Measurements from ENCODE around the gene NOXRED1.

Gene NOXRED1

DNA sequence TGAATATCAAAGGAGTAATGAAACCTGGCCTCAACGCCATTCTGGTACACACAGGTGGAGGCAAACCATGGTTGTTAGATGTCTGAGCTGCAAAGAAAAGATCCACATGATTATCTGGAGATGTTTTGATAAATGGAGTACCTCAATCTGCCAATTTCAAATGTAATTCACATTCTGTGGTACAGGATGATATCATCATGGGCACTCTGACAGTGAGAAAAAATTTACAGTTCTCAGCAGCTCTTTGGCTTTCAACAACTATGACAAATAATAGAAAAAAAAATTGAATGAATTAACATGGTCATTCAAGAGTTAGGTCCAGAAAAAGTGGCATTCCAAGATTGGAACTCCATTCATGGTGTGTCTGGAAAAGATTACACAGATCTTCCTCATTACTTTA is 63.7 kb downstream of the NOXRED1 start:
- TF ChIP-seq POLR2AphosphoS5 (IDR thresholded peaks at IDR 0.05; ENCODE audit: low read depth, low read length) (no peak), TAF1 (IDR thresholded peaks at IDR 0.05; ENCODE audit: borderline replicate concordance, insufficient read depth, low read length) (no peak), SIN3A (IDR thresholded peaks at IDR 0.05; ENCODE audit: borderline replicate concordance, insufficient read depth, low read length) (no peak), FOXP2 (optimal IDR thresholded peaks at IDR 0.05; ENCODE audit: borderline replicate concordance, extremely low read depth, extremely low read length, insufficient read depth) (no peak)
- TF ChIP-seq, protein P1, sequence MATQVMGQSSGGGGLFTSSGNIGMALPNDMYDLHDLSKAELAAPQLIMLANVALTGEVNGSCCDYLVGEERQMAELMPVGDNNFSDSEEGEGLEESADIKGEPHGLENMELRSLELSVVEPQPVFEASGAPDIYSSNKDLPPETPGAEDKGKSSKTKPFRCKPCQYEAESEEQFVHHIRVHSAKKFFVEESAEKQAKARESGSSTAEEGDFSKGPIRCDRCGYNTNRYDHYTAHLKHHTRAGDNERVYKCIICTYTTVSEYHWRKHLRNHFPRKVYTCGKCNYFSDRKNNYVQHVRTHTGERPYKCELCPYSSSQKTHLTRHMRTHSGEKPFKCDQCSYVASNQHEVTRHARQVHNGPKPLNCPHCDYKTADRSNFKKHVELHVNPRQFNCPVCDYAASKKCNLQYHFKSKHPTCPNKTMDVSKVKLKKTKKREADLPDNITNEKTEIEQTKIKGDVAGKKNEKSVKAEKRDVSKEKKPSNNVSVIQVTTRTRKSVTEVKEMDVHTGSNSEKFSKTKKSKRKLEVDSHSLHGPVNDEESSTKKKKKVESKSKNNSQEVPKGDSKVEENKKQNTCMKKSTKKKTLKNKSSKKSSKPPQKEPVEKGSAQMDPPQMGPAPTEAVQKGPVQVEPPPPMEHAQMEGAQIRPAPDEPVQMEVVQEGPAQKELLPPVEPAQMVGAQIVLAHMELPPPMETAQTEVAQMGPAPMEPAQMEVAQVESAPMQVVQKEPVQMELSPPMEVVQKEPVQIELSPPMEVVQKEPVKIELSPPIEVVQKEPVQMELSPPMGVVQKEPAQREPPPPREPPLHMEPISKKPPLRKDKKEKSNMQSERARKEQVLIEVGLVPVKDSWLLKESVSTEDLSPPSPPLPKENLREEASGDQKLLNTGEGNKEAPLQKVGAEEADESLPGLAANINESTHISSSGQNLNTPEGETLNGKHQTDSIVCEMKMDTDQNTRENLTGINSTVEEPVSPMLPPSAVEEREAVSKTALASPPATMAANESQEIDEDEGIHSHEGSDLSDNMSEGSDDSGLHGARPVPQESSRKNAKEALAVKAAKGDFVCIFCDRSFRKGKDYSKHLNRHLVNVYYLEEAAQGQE (IDR thresholded peaks at IDR 0.05; ENCODE audit: insufficient read depth in 1 of 2, low read depth in 2 of 2, low read length in 2 of 2), result no peak

DNA sequence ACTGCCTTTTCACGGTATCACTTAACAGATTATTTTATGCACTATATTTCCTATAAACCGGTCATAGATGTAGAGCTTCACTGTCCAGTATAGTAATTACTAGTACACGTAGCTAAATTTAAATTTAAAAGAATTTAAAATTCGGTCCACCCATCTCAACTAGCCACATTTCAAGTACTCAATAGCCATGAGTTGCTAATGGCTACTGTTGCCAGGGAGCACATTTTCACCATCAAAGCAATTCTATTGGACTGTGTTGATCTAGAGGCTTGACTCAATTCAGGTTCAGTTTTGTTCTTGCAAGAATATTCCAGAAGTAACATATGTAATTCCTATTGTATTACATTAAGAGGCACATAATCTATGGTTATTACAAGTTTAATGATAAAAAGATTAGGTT is 66.4 kb downstream of the NOXRED1 start:
- TF ChIP-seq FOXP2 (optimal IDR thresholded peaks at IDR 0.05; ENCODE audit: borderline replicate concordance, extremely low read depth, extremely low read length, insufficient read depth), result no peak

DNA sequence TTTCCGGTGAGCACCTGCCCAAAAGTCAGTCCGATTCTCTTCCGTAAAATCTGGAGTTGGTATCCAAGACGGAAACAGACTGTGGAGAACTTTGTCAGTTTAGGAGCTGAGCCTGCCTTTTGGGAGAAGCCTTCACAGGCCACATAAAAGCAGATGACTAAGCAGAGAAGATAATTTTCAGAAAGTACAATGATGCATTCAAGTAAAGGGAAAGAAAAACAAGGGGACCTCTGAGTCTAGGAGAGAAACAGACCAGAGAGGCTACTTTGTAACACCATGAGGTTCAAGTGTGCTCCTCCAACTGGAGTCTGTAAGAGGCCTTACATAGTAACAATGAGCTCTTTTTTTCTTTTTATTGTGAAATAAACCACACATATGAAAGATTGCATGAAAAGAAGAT is 67.5 kb downstream of the NOXRED1 start:
- TF ChIP-seq TAF1 (IDR thresholded peaks at IDR 0.05; ENCODE audit: borderline replicate concordance, insufficient read depth, low read length) (no peak), SIN3A (IDR thresholded peaks at IDR 0.05; ENCODE audit: borderline replicate concordance, insufficient read depth, low read length) (no peak), FOXP2 (optimal IDR thresholded peaks at IDR 0.05; ENCODE audit: borderline replicate concordance, extremely low read depth, extremely low read length, insufficient read depth) (no peak), POLR2AphosphoS5 (IDR thresholded peaks at IDR 0.05; ENCODE audit: low read depth, low read length) (no peak)
- TF ChIP-seq, protein P1 (IDR thresholded peaks at IDR 0.05; ENCODE audit: insufficient read depth in 1 of 2, low read depth in 2 of 2, low read length in 2 of 2), result no peak

DNA sequence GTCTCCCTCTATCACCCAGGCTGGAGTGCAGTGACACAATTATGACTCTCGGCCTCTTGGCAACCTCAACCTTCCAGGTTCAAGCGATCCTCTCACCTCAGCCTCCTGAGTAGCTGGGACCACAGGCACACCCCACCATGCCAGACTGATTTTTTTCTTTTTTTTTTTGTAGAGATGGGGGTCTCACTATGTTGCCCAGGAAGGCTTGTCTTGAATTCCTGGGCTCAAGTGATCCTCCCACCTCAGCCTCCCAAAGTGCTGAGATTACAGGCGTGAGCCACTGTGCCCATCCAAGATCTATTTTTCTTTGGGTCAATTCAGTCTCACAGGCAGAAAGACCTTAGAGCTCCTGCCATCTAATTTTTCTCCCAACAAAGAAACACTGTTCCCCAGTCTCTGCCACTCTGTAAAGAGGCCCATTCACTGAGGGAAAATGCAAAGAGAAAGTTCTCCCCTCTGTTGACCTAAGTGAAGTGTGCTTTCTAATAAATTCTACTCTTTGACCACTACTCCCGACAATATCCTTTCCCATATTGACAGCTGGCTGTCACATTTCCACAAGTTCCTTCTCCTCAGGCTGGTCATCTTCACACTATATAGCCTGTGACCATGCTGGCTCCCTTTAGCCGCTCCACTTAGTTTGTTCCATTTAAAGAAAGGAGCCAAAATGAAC is 69.7 kb downstream of the NOXRED1 start:
- TF ChIP-seq, protein P1 (IDR thresholded peaks at IDR 0.05; ENCODE audit: insufficient read depth in 1 of 2, low read depth in 2 of 2, low read length in 2 of 2), result no peak
- TF ChIP-seq SIN3A (IDR thresholded peaks at IDR 0.05; ENCODE audit: borderline replicate concordance, insufficient read depth, low read length) (no peak), FOXP2 (optimal IDR thresholded peaks at IDR 0.05; ENCODE audit: borderline replicate concordance, extremely low read depth, extremely low read length, insufficient read depth) (no peak), POLR2AphosphoS5 (IDR thresholded peaks at IDR 0.05; ENCODE audit: low read depth, low read length) (no peak), TAF1 (IDR thresholded peaks at IDR 0.05; ENCODE audit: borderline replicate concordance, insufficient read depth, low read length) (no peak)

DNA sequence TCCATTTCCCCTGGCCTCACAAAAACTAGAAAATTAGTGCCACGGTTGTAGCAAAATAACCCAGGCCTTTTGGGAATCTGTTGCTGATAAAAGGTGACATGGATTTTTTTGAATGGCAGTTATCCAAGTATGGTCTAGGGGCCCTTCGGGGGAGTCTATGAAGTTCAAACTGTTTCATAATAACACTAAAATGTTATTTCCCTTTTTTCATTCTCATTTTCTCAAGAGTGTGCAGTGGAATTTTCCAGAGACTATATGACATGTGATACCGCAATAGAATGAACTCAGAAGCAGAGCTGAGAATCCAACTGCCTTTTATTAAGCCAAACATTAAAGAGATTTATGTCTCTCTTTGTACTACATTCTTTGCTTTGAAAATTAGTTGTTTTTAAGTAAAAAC is 75.6 kb downstream of the NOXRED1 start:
- TF ChIP-seq SIN3A (IDR thresholded peaks at IDR 0.05; ENCODE audit: borderline replicate concordance, insufficient read depth, low read length), result no peak
- TF ChIP-seq, protein P1 (IDR thresholded peaks at IDR 0.05; ENCODE audit: insufficient read depth in 1 of 2, low read depth in 2 of 2, low read length in 2 of 2), result no peak
- TF ChIP-seq TAF1 (IDR thresholded peaks at IDR 0.05; ENCODE audit: borderline replicate concordance, insufficient read depth, low read length), result no peak
- TF ChIP-seq POLR2AphosphoS5 (IDR thresholded peaks at IDR 0.05; ENCODE audit: low read depth, low read length), result no peak
- TF ChIP-seq FOXP2 (optimal IDR thresholded peaks at IDR 0.05; ENCODE audit: borderline replicate concordance, extremely low read depth, extremely low read length, insufficient read depth), result no peak
